B cell (primary cell): ENCODE data around the gene MRPS26. TPM values are rescaled to one million over a fixed set of nuclear protein-coding genes. Genes with fewer than 3 reads are reported as not detected.

ENCODE experiments used
- ATAC-seq: fragments of 200-7000 bp; cut with Tn5 transposase; one replicate; pipeline ENCODE4 v1.10.0; 2021; ENCODE audit warnings: low read depth, mild to moderate bottlenecking, moderate number of reproducible peaks, moderate library complexity
- CTCF ChIA-PET: fragments of 350-600 bp; sonication (Branson Sonifier 250); formaldehyde crosslinking; loops from one replicate; lab custom pipeline; 2021; ENCODE audit warnings: antibody characterized with exemption, inconsistent platforms; lab: Charles Lee
- POLR2A ChIA-PET: fragments of 350-600 bp; sonication (Branson Sonifier 250); formaldehyde crosslinking; loops from one replicate; lab custom pipeline; 2021; ENCODE audit warnings: antibody characterized with exemption; lab: Charles Lee
- DNase-seq: peaks from one replicate; pipeline ENCODE4 v3.0.0; 2013
- H2AFZ ChIP-seq: 2 replicates; pipeline ENCODE4 v1.6.1; 2012; ENCODE audit warnings: mild to moderate bottlenecking, low read depth, low read length; ENCODE audit not compliant: insufficient read depth, poor library complexity, severe bottlenecking
- H3K27ac ChIP-seq, 2 donors: 1 replicate in 1 of 2; 2 replicates in 1 of 2; pipeline ENCODE4 v1.5.1; 2012 to 2013; ENCODE audit warnings: low read length in 2 of 2, mild to moderate bottlenecking in 2 of 2, moderate library complexity in 1 of 2
- H3K27me3 ChIP-seq, 4 experiments: fragments of 200-600 bp in 1 of 4; sonication (generic) in 1 of 4; replicated peaks in 1 of 4; 1 replicate in 2 of 4; 2 replicates in 2 of 4; pipeline versions ENCODE4 v1.6.1 to v1.7.0; 2013 to 2016; ENCODE audit warnings: low read length in 3 of 4, mild to moderate bottlenecking in 2 of 4, mixed read lengths in 1 of 4, moderate library complexity in 1 of 4; ENCODE audit not compliant: insufficient read depth in 4 of 4, control insufficient read depth in 3 of 4; ENCODE audit errors: control extremely low read depth in 1 of 4
- H3K36me3 ChIP-seq, 2 experiments: replicated peaks in 1 of 2; 1 replicate in 1 of 2; 2 replicates in 1 of 2; pipeline versions ENCODE4 v1.6.1 to v1.7.1; 2013; ENCODE audit warnings: low read length in 1 of 2; ENCODE audit not compliant: insufficient read depth in 2 of 2, control insufficient read depth in 1 of 2; ENCODE audit errors: control extremely low read depth in 1 of 2, extremely low read depth in 1 of 2
- H3K4me1 ChIP-seq, 2 donors: fragments of 200-600 bp in 1 of 2; sonication (generic) in 1 of 2; 1 replicate in 1 of 2; 2 replicates in 1 of 2; pipeline versions ENCODE4 v1.5.1 to v1.6.1; 2013 to 2017; ENCODE audit warnings: low read length in 2 of 2; ENCODE audit not compliant: control insufficient read depth in 2 of 2, insufficient read depth in 2 of 2
- H3K4me2 ChIP-seq: replicated peaks from 2 replicates; pipeline ENCODE3; 2012; ENCODE audit warnings: mild to moderate bottlenecking, low read depth, low read length; ENCODE audit not compliant: poor library complexity, severe bottlenecking
- H3K4me3 ChIP-seq, 5 experiments: fragments of 200-600 bp in 1 of 5; sonication (generic) in 1 of 5; 1 replicate in 3 of 5; 2 replicates in 2 of 5; pipeline versions ENCODE4 v1.5.1 to v1.7.0; 2011 to 2016; ENCODE audit warnings: low read length in 4 of 5, mild to moderate bottlenecking in 4 of 5, low read depth in 2 of 5, control low read depth in 1 of 5, moderate library complexity in 1 of 5; ENCODE audit not compliant: insufficient read depth in 1 of 5; ENCODE audit errors: control extremely low read depth in 1 of 5, extremely low read depth in 1 of 5
- H3K79me2 ChIP-seq: fragments of 200-600 bp; sonication (generic); one replicate; pipeline ENCODE4 v1.6.0; 2016; ENCODE audit warnings: low read length; ENCODE audit not compliant: control insufficient read depth, insufficient read depth
- H3K9ac ChIP-seq: fragments of 200-600 bp; sonication (generic); 2 replicates; pipeline ENCODE4 v1.6.1; 2017; ENCODE audit warnings: mild to moderate bottlenecking, low read length, moderate library complexity
- H3K9me3 ChIP-seq, 3 donors: one replicate each; pipeline versions ENCODE4 v1.6.1 to v1.7.1; 2013; ENCODE audit warnings: low read length in 2 of 3; ENCODE audit not compliant: control insufficient read depth in 2 of 3, insufficient read depth in 1 of 3; ENCODE audit errors: control extremely low read depth in 1 of 3
- H4K20me1 ChIP-seq: 2 replicates; pipeline ENCODE4 v1.6.0; 2012; ENCODE audit warnings: mild to moderate bottlenecking, low read length; ENCODE audit not compliant: insufficient read depth, control insufficient read depth, poor library complexity, severe bottlenecking
- H3K27ac Mint-ChIP-seq: one replicate; pipeline ENCODE4 v1.8.0; 2021; ENCODE audit warnings: mixed read lengths
- H3K27me3 Mint-ChIP-seq: one replicate; pipeline ENCODE4 v1.8.0; 2021; ENCODE audit warnings: mixed read lengths
- H3K4me1 Mint-ChIP-seq: one replicate; pipeline ENCODE4 v1.8.0; 2021; ENCODE audit warnings: mixed read lengths
- H3K4me3 Mint-ChIP-seq: one replicate; pipeline ENCODE4 v1.8.0; 2021; ENCODE audit warnings: mixed read lengths
- H3K9me3 Mint-ChIP-seq: one replicate; pipeline ENCODE4 v1.8.0; 2022; ENCODE audit warnings: mixed read lengths; ENCODE audit not compliant: insufficient read depth
- EZH2 ChIP-seq: IDR thresholded peaks from 2 replicates; pipeline ENCODE4 v1.6.1; 2012; ENCODE audit warnings: borderline replicate concordance, low read depth, mild to moderate bottlenecking, moderate library complexity, low read length; ENCODE audit not compliant: insufficient read depth, poor library complexity, severe bottlenecking
- WGBS: methylation state at CpG from one replicate; pipeline ENCODE4 v1.1.5; 2013; ENCODE audit warnings: missing lambda C conversion rate; ENCODE audit not compliant: insufficient coverage; 5-methylcytosine and 5-hydroxymethylcytosine counted together
- intact Hi-C: fragments of 100-400 bp; cut with micrococcal nuclease; formaldehyde crosslinking; loops from one replicate; pipeline ENCODE4 v1.10.0; 2022
- polyA plus RNA-seq: library from polyadenylated mRNA; depleted of rRNA; stranded (reverse); fragments of >200 nt; gene quantifications from 2 replicates; pipeline ENCODE4 v1.2.3, GENCODE V29; 2012
- total RNA-seq, 2 donors: library from RNA; stranded (reverse); fragments of 120-200 nt in 1 of 2; gene quantifications; 1 replicate in 1 of 2; 2 replicates in 1 of 2; pipeline versions ENCODE4 v1.2.3 to v1.2.4, GENCODE V29; 2013 to 2022
- TF ChIP-seq, protein P1 (sequence below): fragments of 200-600 bp; IDR thresholded peaks from one replicate; pipeline ENCODE4 v1.8.0; 2022; ENCODE audit warnings: antibody characterized with exemption, mild to moderate bottlenecking

MRPS26 gene
- total and polyA plus RNA-seq, 2 donors (not counting 1 experiment from before 2014, with no cell fraction given) = 35.9 to 37.5 TPM

DNA sequence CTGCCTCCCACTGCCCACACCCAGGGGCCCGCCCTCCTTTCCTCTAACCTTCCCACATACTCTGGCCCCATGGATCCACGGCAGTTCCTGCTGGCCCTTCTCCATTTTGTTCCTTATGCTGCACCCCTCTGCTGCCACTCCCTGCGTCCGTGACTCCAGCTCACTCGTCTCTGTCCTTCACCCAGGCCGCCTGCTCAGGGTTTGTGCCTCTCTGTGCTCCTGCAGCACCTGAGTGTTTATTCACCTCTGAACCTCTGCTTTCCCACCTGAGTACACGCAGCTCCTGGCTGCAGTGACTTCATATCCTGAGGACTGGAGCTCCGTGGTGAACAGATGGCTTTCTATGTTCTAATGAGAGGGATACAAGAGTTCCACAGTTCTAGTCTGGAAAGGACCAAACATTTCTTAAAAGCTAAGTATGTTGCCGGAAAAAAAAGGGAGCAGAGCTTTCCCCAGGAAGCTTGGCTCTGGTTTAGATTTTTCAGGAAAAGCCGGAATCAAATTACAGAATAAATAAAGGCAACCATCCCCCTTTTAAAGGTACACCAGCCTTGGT is 3.9 kb upstream of the MRPS26 start:
- H3K4me3 Mint-ChIP-seq = no peak overlapping the region

DNA sequence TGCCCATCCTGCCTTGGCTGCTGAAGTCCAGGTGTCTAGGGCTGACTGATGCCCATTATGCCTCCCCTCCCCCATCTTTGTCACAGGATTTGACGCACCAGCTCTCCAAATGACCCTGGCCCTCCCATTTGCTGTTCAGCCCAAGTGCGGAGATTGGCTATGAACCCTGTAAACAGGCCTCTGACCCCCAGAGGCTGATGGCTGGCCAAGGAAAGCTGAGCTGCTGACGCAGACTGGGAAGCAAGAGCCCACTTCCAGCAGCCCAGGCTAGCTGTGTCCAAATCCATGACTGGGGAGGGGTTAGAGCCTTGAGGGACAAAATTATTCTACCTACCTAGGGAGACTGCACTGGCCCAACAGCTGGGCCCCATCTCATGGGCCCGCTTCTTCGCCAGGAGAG is 3.2 kb upstream of the MRPS26 start:
- Mint-ChIP-seq H3K4me1 (peaks cover 13% of the 10 kb centered on the region), H3K9me3 (no peaks in the 10 kb centered on the region), H3K4me3 (no peak overlapping the region), H3K27ac (no peak overlapping the region), H3K27me3 (no peaks in the 10 kb centered on the region)
- Histone ChIP-seq H4K20me1 (peaks cover 15% of the 10 kb centered on the region), H3K4me3 (no peak overlapping the region), H3K9me3 (no peaks in the 10 kb centered on the region), H3K4me1 (peaks cover 11 to 17% of the 10 kb centered on the region in 2 donors), H3K27me3 (no peaks in the 10 kb centered on the region), H3K9ac (no peak overlapping the region), H3K27ac (no peak overlapping the region), H3K4me2 (no peak overlapping the region), H3K79me2 (peaks cover 11% of the 10 kb centered on the region), H3K36me3 (peaks cover 0 to 24% of the 10 kb centered on the region in 2 experiments), H2AFZ (no peak overlapping the region)
- TF ChIP-seq, protein P1, sequence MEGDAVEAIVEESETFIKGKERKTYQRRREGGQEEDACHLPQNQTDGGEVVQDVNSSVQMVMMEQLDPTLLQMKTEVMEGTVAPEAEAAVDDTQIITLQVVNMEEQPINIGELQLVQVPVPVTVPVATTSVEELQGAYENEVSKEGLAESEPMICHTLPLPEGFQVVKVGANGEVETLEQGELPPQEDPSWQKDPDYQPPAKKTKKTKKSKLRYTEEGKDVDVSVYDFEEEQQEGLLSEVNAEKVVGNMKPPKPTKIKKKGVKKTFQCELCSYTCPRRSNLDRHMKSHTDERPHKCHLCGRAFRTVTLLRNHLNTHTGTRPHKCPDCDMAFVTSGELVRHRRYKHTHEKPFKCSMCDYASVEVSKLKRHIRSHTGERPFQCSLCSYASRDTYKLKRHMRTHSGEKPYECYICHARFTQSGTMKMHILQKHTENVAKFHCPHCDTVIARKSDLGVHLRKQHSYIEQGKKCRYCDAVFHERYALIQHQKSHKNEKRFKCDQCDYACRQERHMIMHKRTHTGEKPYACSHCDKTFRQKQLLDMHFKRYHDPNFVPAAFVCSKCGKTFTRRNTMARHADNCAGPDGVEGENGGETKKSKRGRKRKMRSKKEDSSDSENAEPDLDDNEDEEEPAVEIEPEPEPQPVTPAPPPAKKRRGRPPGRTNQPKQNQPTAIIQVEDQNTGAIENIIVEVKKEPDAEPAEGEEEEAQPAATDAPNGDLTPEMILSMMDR = no peak
- TF ChIP-seq EZH2 = no peak
- POLR2A ChIA-PET = no interaction called here
- WGBS = 100% methylated on average over 5 of the region's 5 CpGs
- ATAC-seq = no peak
- DNase-seq = no peak
- intact Hi-C loops = loop anchor here (10.0 kb wide), 2 partner anchors 168 to 432 kb away; partner anchors contain the start of genes ATRN and PTPRA
- CTCF ChIA-PET = interaction anchor here (1.1 to 1.9 kb wide), 2 partner anchors 10 to 73 kb away, joined by 5 to 6 read pairs; no protein-coding TSS in a partner anchor

More for the DNA sequence above, 3.9 kb upstream of the MRPS26 start:
- intact Hi-C loops = loop anchor here (10.0 kb wide), 2 partner anchors 167 to 433 kb away; partner anchors contain the start of genes ATRN and PTPRA
- POLR2A ChIA-PET = interaction anchor here (0.6 kb wide), 1 partner anchor 173 kb away, joined by 3 read pairs; no protein-coding TSS in a partner anchor
- WGBS = 91% methylated on average over 8 of the region's 10 CpGs
- no peak for DNase-seq
- Histone ChIP-seq H3K36me3 (peaks cover 0 to 28% of the 10 kb centered on the region in 2 experiments), H2AFZ (no peak overlapping the region), H4K20me1 (peaks cover 9% of the 10 kb centered on the region), H3K9me3 (no peaks in the 10 kb centered on the region), H3K4me1 (peaks cover 9 to 14% of the 10 kb centered on the region in 2 donors), H3K4me2 (no peak overlapping the region), H3K27ac (no peak overlapping the region), H3K27me3 (no peaks in the 10 kb centered on the region), H3K9ac (no peak overlapping the region), H3K79me2 (peaks cover 7% of the 10 kb centered on the region), H3K4me3 (no peak overlapping the region)
- no peak for ATAC-seq
- CTCF ChIA-PET = interaction anchor here (0.6 to 1.9 kb wide), 3 partner anchors 11 to 13 kb away, joined by 3 to 6 read pairs (median 5); no protein-coding TSS in a partner anchor
- Mint-ChIP-seq H3K9me3 (no peaks in the 10 kb centered on the region), H3K27me3 (no peaks in the 10 kb centered on the region), H3K27ac (no peak overlapping the region), H3K4me1 (peaks cover 12% of the 10 kb centered on the region)
- no peak for TF ChIP-seq EZH2
- TF ChIP-seq, protein P1 = no peak
